H1 (cell line): ENCODE measurements around the gene LSR. TPM values are rescaled to one million over a fixed set of nuclear protein-coding genes. Genes with fewer than 3 reads are reported as not detected.

Experiments used
- CHD1 ChIP-seq: IDR thresholded peaks from 2 replicates; pipeline ENCODE4 v1.6.1; 2012; ENCODE audit warnings: low read depth, low read length, improper control_type of control experiment
- CTBP2 ChIP-seq: IDR thresholded peaks from 2 replicates; pipeline ENCODE4 v1.7.0; 2011; ENCODE audit warnings: borderline replicate concordance, mild to moderate bottlenecking, moderate library complexity, mixed read lengths, low read length; ENCODE audit not compliant: insufficient read depth, insufficient read length
- HDAC6 ChIP-seq: IDR thresholded peaks from one replicate; pipeline ENCODE4 v1.7.1; 2012; ENCODE audit warnings: low read depth, mild to moderate bottlenecking, inconsistent platforms, low read length, moderate library complexity
- YY1 ChIP-seq: IDR thresholded peaks from 2 replicates; pipeline ENCODE4 v1.6.1; 2011; ENCODE audit warnings: low read depth, mild to moderate bottlenecking, low read length
- ZNF274 ChIP-seq: IDR thresholded peaks from 2 replicates; pipeline ENCODE4 v1.7.0; 2012; ENCODE audit warnings: low read length, borderline replicate concordance; ENCODE audit errors: extremely low read depth
- polyA plus RNA-seq, 7 experiments: library from polyadenylated mRNA; depleted of rRNA in 3 of 7; stranded (reverse) in 5 of 7; unstranded in 2 of 7; fragments of >200 nt in 5 of 7; fragments of 200-250 nt in 2 of 7; gene quantifications; 1 replicate in 5 of 7; 2 replicates in 1 of 7; 4 replicates in 1 of 7; pipeline versions ENCODE4 v1.2.1 to v1.2.3, GENCODE V29; 2011 to 2013; ENCODE audit warnings: missing spikeins in 2 of 7, mixed read lengths in 2 of 7
- total RNA-seq: library from RNA; stranded (reverse); fragmentation: NEBNext Ultra II Directional; extraction: Animal tissue kit (Norgen Biotek cat#: 25700); gene quantifications from 2 replicates; pipeline ENCODE4 v1.2.1, GENCODE V29; 2021

The LSR gene
- total and polyA plus RNA-seq, 2 of the 8 experiments (the other 6 are each of a cell fraction or from before 2014, with no cell fraction given), result 159 to 186 TPM

DNA sequence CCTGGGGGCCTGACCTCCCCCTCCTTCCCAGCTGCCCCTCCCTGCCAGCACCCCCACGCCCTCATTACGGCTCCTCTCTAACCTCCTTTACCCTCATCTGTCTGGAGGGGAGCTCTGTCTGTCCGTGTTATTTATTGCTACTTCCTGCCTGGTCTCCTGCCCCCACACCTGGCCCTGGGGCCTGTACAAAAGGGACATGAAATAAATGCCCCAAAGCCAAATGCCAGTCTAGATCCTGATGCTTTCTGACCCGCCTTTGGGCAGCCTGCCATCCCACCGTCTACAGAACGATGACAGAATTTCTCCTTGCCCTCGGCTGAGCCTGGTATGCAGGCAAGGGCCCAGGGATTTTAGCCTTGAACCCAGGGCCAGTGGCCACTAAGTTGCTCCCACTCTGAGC, 64.8 kb downstream of the LSR start (continued):
- TF ChIP-seq ZNF274 (no peak), CHD1 (no peak), HDAC6 (no peak), YY1 (no peak), CTBP2 (no peak)
